Astrocyte of the cerebellum (primary cell): ENCODE results near the gene ARHGAP8.

Experiments used
- DNase-seq: peaks from one replicate; pipeline ENCODE4 v3.0.0-alpha.2; 2011; ENCODE audit warnings: low read depth
- H3K4me3 ChIP-seq: 2 replicates; pipeline ENCODE4 v1.5.1; 2011; ENCODE audit warnings: mild to moderate bottlenecking, low read depth, low read length, moderate library complexity
- CTCF ChIP-seq: IDR thresholded peaks from 2 replicates; pipeline ENCODE4 v1.5.1; 2012; ENCODE audit warnings: low read length, low read depth, moderate library complexity, mild to moderate bottlenecking; ENCODE audit errors: missing control alignments
- in situ Hi-C: cut with HindIII; loops from 2 replicates; pipeline ENCODE4 v1.10.0; 2017; ENCODE audit warnings: low sequenced_read_pairs

The ARHGAP8 gene

GRCh38 chr22:44884968-44885805, 132.8 kb downstream of the ARHGAP8 start:
- in situ Hi-C loops: no loop called here
- no peak for TF ChIP-seq CTCF
- H3K4me3 ChIP-seq: no peak overlapping the region
- DNase-seq: no peak

- no peak for TF ChIP-seq CTCF
- in situ Hi-C loops: no loop called here
- DNase-seq: no peak
- no peak overlapping the region for H3K4me3 ChIP-seq
These were observed 133.5 kb downstream of the ARHGAP8 start for GRCh38 chr22:44885806-44886360.

- no peak for TF ChIP-seq CTCF
- H3K4me3 ChIP-seq: no peak overlapping the region
- in situ Hi-C loops: no loop called here
- no peak for DNase-seq
These were observed 135.6 kb downstream of the ARHGAP8 start for GRCh38 chr22:44887941-44888366.

- no peak overlapping the region for H3K4me3 ChIP-seq
- DNase-seq: no peak
- no peak for TF ChIP-seq CTCF
- in situ Hi-C loops: no loop called here
These were observed 136.3 kb downstream of the ARHGAP8 start for GRCh38 chr22:44888491-44889254.

- no peak overlapping the region for H3K4me3 ChIP-seq
- in situ Hi-C loops: no loop called here
- no peak for DNase-seq
- no peak for TF ChIP-seq CTCF
These were observed 137.0 kb downstream of the ARHGAP8 start for GRCh38 chr22:44889255-44889878.
